Measurements from ENCODE around the gene ZNF746. TPM values are rescaled to one million over a fixed set of nuclear protein-coding genes. Genes with fewer than 3 reads are reported as not detected.
A peak's percentile ranks its signal among the peaks of the same experiment; 100 is the strongest.
"Not testable (repeated sequence)": the region's sequence is repeated elsewhere in the genome, so short reads cannot be mapped to it uniquely, and the experiment has no call there.

ZNF746 gene
- total and polyA plus RNA-seq, 2 donors: 9.4 to 15.2 TPM

- Histone ChIP-seq H3K9me3 (ENCODE audit: control insufficient read depth in 2 of 2, insufficient read depth in 1 of 2, low read length in 1 of 2) (no peaks in the 10 kb centered on the region), H3K4me3 (ENCODE audit: low read length in 2 of 2) (peak overlapping the region in 1 of 2 donors; percentile 88), H3K27me3 (ENCODE audit: control insufficient read depth in 2 of 2, insufficient read depth in 1 of 2, low read length in 1 of 2) (peaks cover 0 to 2% of the 10 kb centered on the region in 2 donors), H3K27ac (ENCODE audit: low read depth in 1 of 2, low read length in 1 of 2) (no peak overlapping the region), H3K4me1 (ENCODE audit: control insufficient read depth in 2 of 2, insufficient read depth in 2 of 2, low read length in 2 of 2) (peaks cover 0 to 15% of the 10 kb centered on the region in 2 donors), H3K36me3 (ENCODE audit: control insufficient read depth in 2 of 2, insufficient read depth in 2 of 2, low read length in 1 of 2) (peaks cover 28 to 34% of the 10 kb centered on the region in 2 donors)
- DNase-seq (ENCODE audit: low read depth in 6 of 9, low spot score in 9 of 9): peak in 1 of 9 donors; percentile 18
- 94% methylated on average over 13 of the region's 13 CpGs for WGBS
Observed at GRCh38 chr7:149495785-149496641, 1.6 kb downstream of the ZNF746 start.

DNA sequence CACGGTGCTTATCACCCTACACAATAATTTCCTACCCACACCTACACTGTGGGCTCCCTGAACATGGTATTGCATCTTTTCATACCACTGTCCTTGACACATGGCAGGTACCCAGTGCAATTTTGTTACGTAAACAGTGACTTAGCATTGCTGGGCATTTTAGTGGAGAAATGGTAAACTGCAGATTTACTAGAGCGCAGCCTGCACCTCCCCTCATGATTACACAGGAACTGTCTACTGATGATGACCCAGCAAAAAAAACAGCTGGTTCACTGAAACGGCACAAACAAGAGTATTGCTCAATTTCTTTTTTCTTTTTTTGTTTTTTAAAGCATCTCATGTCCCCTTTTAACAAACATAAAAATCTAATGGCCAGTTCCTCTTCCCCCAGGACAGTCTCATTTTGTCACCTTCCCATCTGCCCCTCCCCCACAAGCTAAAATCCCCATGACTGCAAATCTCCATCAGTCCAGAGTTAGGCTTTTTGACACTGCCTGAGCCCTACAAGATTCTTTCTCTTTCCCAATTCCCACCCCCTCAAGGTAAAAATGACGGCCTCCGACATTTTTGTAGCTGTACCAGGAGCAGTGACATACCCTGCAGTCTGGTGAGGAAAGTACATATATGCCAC, 2.8 kb downstream of the ZNF746 start:
- peak in 1 of 9 donors; percentile 9 for DNase-seq (ENCODE audit: low read depth in 6 of 9, low spot score in 9 of 9)
- 78% methylated on average over 6 of the region's 6 CpGs for WGBS
- peak overlapping the region in 1 of 2 donors; percentile 11 for H3K27ac ChIP-seq (ENCODE audit: low read depth in 1 of 2, low read length in 1 of 2)
- no peaks in the 10 kb centered on the region for H3K9me3 ChIP-seq (ENCODE audit: control insufficient read depth in 2 of 2, insufficient read depth in 1 of 2, low read length in 1 of 2)
- H3K27me3 ChIP-seq (ENCODE audit: control insufficient read depth in 2 of 2, insufficient read depth in 1 of 2, low read length in 1 of 2): peaks cover 0 to 2% of the 10 kb centered on the region in 2 donors
- no peak overlapping the region for H3K4me3 ChIP-seq (ENCODE audit: low read length in 2 of 2)
- H3K4me1 ChIP-seq (ENCODE audit: control insufficient read depth in 2 of 2, insufficient read depth in 2 of 2, low read length in 2 of 2): peaks cover 0 to 15% of the 10 kb centered on the region in 2 donors
- H3K36me3 ChIP-seq (ENCODE audit: control insufficient read depth in 2 of 2, insufficient read depth in 2 of 2, low read length in 1 of 2): peaks cover 38 to 45% of the 10 kb centered on the region in 2 donors

DNA sequence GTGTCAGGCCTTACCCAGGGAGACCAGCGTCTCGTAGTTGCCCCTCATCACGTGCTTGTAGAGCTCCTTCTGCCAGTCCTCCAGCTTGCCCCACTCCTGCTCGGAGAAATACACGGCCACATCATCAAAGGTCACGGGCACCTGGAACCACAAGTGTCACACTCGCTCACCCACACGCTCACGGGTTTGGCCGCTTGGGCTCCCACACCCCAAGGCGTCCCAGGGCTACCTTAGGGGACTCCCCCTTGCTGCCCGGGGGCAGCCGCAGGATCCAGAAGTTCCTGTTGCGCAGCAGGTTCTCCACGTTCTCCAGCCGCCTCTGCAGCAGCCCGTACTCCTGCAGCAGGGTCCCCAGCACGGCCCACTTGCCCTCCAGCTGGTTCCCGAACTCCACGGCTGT, 3.6 kb downstream of the ZNF746 start:
- not testable (repeated sequence) for H3K9me3 ChIP-seq (ENCODE audit: control insufficient read depth in 2 of 2, insufficient read depth in 1 of 2, low read length in 1 of 2); H3K27ac ChIP-seq (ENCODE audit: low read depth in 1 of 2, low read length in 1 of 2); DNase-seq (ENCODE audit: low read depth in 6 of 9, low spot score in 9 of 9); H3K4me3 ChIP-seq (ENCODE audit: low read length in 2 of 2); H3K27me3 ChIP-seq (ENCODE audit: control insufficient read depth in 2 of 2, insufficient read depth in 1 of 2, low read length in 1 of 2)
- Histone ChIP-seq H3K36me3 (ENCODE audit: control insufficient read depth in 2 of 2, insufficient read depth in 2 of 2, low read length in 1 of 2) (peaks cover 38 to 50% of the 10 kb centered on the region in 2 donors), H3K4me1 (ENCODE audit: control insufficient read depth in 2 of 2, insufficient read depth in 2 of 2, low read length in 2 of 2) (peaks cover 0 to 15% of the 10 kb centered on the region in 2 donors)
- WGBS: 92% methylated on average over 17 of the region's 20 CpGs

- Histone ChIP-seq H3K4me3 (ENCODE audit: low read length in 2 of 2) (no peak overlapping the region), H3K9me3 (ENCODE audit: control insufficient read depth in 2 of 2, insufficient read depth in 1 of 2, low read length in 1 of 2) (no peaks in the 10 kb centered on the region), H3K36me3 (ENCODE audit: control insufficient read depth in 2 of 2, insufficient read depth in 2 of 2, low read length in 1 of 2) (peaks cover 41 to 53% of the 10 kb centered on the region in 2 donors), H3K27ac (ENCODE audit: low read depth in 1 of 2, low read length in 1 of 2) (no peak overlapping the region), H3K27me3 (ENCODE audit: control insufficient read depth in 2 of 2, insufficient read depth in 1 of 2, low read length in 1 of 2) (no peaks in the 10 kb centered on the region), H3K4me1 (ENCODE audit: control insufficient read depth in 2 of 2, insufficient read depth in 2 of 2, low read length in 2 of 2) (peaks cover 0 to 15% of the 10 kb centered on the region in 2 donors)
- 98% methylated on average over 9 of the region's 9 CpGs for WGBS
- DNase-seq (ENCODE audit: low read depth in 6 of 9, low spot score in 9 of 9): no peak
Observed at GRCh38 chr7:149493366-149493765, 4.2 kb downstream of the ZNF746 start.

DNA sequence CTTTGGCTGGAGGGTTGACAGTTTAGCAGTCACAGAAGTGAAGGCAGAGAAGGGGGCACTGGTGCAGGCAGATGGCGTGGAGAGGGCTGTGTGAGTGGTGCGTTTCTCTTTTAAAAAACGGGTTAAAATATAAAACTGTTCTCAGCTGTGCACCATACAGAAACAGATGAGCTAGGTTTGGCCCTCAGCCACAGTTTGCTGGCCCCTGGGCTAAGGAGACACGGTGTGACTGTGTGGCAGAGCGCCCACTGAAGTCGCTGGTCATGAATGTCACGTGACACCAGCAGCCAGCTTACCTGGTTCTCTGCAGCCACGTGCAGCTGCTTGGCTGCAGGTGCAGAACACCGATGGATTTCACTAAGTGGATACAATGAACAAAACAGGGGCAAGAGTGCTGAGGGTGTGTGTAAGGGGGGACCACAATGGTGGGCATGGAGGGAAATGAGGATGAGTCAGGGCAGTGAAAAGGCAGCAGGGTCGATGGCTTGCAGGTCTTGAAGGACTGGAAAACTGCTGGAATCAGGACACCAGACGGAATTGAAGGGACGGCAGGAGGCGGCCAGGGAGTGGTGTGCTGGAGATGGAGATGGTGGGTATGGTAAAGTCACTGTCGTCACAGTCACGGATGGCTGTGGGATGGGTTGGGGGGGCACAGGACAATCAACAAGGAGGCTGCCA, 7.4 kb downstream of the ZNF746 start:
- no peak for DNase-seq (ENCODE audit: low read depth in 6 of 9, low spot score in 9 of 9)
- no peak overlapping the region for H3K27ac ChIP-seq (ENCODE audit: low read depth in 1 of 2, low read length in 1 of 2)
- WGBS: 96% methylated on average over 15 of the region's 15 CpGs
- peaks cover 47 to 73% of the 10 kb centered on the region in 2 donors for H3K36me3 ChIP-seq (ENCODE audit: control insufficient read depth in 2 of 2, insufficient read depth in 2 of 2, low read length in 1 of 2)
- H3K27me3 ChIP-seq (ENCODE audit: control insufficient read depth in 2 of 2, insufficient read depth in 1 of 2, low read length in 1 of 2): no peaks in the 10 kb centered on the region
- peaks cover 0 to 3% of the 10 kb centered on the region in 2 donors for H3K4me1 ChIP-seq (ENCODE audit: control insufficient read depth in 2 of 2, insufficient read depth in 2 of 2, low read length in 2 of 2)
- no peaks in the 10 kb centered on the region for H3K9me3 ChIP-seq (ENCODE audit: control insufficient read depth in 2 of 2, insufficient read depth in 1 of 2, low read length in 1 of 2)
- H3K4me3 ChIP-seq (ENCODE audit: low read length in 2 of 2): no peak overlapping the region

GRCh38 chr7:149489391-149490024, 8.1 kb downstream of the ZNF746 start:
- Histone ChIP-seq H3K27ac (ENCODE audit: low read depth in 1 of 2, low read length in 1 of 2) (no peak overlapping the region), H3K4me1 (ENCODE audit: control insufficient read depth in 2 of 2, insufficient read depth in 2 of 2, low read length in 2 of 2) (no peaks in the 10 kb centered on the region), H3K9me3 (ENCODE audit: control insufficient read depth in 2 of 2, insufficient read depth in 1 of 2, low read length in 1 of 2) (no peaks in the 10 kb centered on the region), H3K4me3 (ENCODE audit: low read length in 2 of 2) (no peak overlapping the region), H3K27me3 (ENCODE audit: control insufficient read depth in 2 of 2, insufficient read depth in 1 of 2, low read length in 1 of 2) (no peaks in the 10 kb centered on the region), H3K36me3 (ENCODE audit: control insufficient read depth in 2 of 2, insufficient read depth in 2 of 2, low read length in 1 of 2) (peaks cover 47 to 74% of the 10 kb centered on the region in 2 donors)
- no peak for DNase-seq (ENCODE audit: low read depth in 6 of 9, low spot score in 9 of 9)
- WGBS: 96% methylated on average over 15 of the region's 15 CpGs

- H3K4me1 ChIP-seq (ENCODE audit: control insufficient read depth in 2 of 2, insufficient read depth in 2 of 2, low read length in 2 of 2): no peaks in the 10 kb centered on the region
- no peak overlapping the region for H3K27ac ChIP-seq (ENCODE audit: low read depth in 1 of 2, low read length in 1 of 2)
- H3K4me3 ChIP-seq (ENCODE audit: low read length in 2 of 2): no peak overlapping the region
- peaks cover 39 to 40% of the 10 kb centered on the region in 2 donors for H3K36me3 ChIP-seq (ENCODE audit: control insufficient read depth in 2 of 2, insufficient read depth in 2 of 2, low read length in 1 of 2)
- 98% methylated on average over 1 of the region's 1 CpG for WGBS
- DNase-seq (ENCODE audit: low read depth in 6 of 9, low spot score in 9 of 9): no peak
- H3K27me3 ChIP-seq (ENCODE audit: control insufficient read depth in 2 of 2, insufficient read depth in 1 of 2, low read length in 1 of 2): no peaks in the 10 kb centered on the region
- H3K9me3 ChIP-seq (ENCODE audit: control insufficient read depth in 2 of 2, insufficient read depth in 1 of 2, low read length in 1 of 2): no peaks in the 10 kb centered on the region
Observed at GRCh38 chr7:149479568-149479967, 18.0 kb downstream of the ZNF746 start.

DNA sequence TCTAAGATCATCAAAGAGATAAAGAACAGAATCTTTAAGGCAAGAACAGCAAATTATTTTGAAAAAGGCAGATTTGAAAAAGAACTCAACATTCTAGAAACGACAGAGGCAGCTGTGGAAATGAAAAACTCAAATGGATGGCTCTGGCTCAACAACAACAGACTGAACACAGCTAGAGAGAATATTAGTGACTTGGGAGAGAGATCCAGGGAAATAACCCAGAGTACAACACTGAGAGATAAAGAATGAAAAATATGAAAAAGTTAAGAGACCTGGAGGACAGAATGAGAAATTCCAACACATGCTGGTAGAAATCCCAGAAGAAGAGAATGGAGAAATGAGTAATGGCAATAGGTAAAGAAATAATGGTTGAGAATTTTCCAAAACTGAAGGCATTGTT, 18.9 kb downstream of the ZNF746 start:
- DNase-seq (ENCODE audit: low read depth in 6 of 9, low spot score in 9 of 9): no peak
- Histone ChIP-seq H3K4me3 (ENCODE audit: low read length in 2 of 2) (no peak overlapping the region), H3K27me3 (ENCODE audit: control insufficient read depth in 2 of 2, insufficient read depth in 1 of 2, low read length in 1 of 2) (no peaks in the 10 kb centered on the region), H3K36me3 (ENCODE audit: control insufficient read depth in 2 of 2, insufficient read depth in 2 of 2, low read length in 1 of 2) (peaks cover 47 to 48% of the 10 kb centered on the region in 2 donors), H3K27ac (ENCODE audit: low read depth in 1 of 2, low read length in 1 of 2) (no peak overlapping the region), H3K9me3 (ENCODE audit: control insufficient read depth in 2 of 2, insufficient read depth in 1 of 2, low read length in 1 of 2) (no peaks in the 10 kb centered on the region), H3K4me1 (ENCODE audit: control insufficient read depth in 2 of 2, insufficient read depth in 2 of 2, low read length in 2 of 2) (no peaks in the 10 kb centered on the region)
- WGBS: 100% methylated on average over 1 of the region's 1 CpG

Data from thymus (tissue), 11 donors.